ENCODE measurements around the gene TRIP10. TPM values are rescaled to one million over a fixed set of nuclear protein-coding genes. Genes with fewer than 3 reads are reported as not detected.

TRIP10 gene
- total RNA-seq, 2 experiments from 2014 or later: 42.6 to 43.4 TPM

DNA sequence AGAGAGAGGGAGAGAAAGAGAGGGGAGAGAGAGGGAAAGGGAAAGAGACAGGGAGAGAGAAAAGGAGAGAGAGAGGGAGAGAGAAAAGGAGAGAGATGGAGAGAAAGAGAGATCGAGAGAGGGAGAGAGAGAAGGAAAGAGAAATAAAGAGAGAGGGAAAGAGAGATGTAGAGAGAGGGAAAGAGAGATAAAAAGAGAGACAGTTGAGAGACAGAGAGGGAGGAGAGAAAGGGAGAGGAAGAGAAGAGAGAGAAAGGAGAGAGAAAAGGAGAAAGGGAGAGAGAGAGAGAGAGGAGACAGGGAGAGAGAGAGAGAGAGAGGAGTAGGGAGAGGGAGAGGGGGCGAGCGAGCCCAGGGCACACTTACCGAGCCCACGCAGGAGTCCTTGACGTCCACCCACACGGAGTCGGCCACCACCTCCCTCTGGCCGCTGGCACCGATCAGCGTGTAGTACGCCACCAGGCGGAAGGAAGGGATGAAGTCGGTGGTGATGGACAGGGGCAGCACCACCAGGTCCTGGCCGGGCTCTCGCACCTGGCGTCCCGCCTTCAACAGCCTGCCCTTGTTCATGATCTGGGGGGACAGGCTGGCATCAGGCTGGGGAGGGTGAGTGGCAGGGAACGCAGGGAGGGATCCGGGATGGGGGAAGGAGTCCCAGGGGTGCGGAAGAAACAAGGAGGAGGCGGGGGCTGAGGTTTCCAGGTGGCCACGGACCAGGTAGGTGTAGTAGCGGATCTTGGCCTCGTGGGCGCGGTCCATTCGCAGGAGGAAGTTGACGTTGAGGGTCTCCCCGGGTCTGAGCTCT lies 29.0 kb upstream of the TRIP10 start:
- CTCF ChIA-PET: no interaction called here

DNA sequence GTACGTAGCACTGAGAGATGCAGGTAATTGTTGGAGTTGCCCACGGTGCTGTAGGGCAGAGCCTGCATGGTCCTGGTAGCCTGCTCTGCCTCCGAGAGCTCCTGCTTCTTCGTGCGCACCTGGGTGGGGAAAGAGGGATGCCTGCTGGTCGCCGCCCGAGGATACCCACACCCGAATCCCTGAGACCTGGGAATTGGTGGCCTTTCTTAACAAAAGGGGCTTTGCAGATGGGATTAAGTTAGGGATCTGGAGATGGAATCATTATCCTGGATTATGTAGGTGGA lies 28.5 kb upstream of the TRIP10 start:
- CTCF ChIA-PET: no interaction called here
- POLR2A ChIA-PET: no interaction called here

More for the DNA sequence above, 29.0 kb upstream of the TRIP10 start:
- POLR2A ChIA-PET: no interaction called here

DNA sequence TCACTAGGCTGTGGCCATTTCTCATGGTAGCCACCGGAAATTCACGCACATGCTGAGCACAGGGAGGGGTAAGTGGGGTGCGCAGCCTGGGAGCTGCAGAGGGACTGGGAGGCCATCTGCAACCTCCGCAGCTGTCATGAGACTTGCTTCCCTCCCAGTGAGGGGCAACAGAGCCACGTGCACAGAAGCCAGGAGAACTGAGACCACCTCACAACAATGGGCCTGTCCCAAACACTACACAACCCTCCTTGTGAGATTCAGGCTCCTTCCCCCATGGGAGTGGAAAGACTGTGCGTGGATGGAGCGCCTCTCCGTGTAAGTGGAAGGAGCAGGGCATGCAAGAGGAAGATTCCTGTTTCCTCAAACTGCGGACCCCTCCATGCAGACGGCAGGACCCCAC lies 27.9 kb upstream of the TRIP10 start:
- ChIA-PET POLR2A (no interaction called here), CTCF (no interaction called here)

DNA sequence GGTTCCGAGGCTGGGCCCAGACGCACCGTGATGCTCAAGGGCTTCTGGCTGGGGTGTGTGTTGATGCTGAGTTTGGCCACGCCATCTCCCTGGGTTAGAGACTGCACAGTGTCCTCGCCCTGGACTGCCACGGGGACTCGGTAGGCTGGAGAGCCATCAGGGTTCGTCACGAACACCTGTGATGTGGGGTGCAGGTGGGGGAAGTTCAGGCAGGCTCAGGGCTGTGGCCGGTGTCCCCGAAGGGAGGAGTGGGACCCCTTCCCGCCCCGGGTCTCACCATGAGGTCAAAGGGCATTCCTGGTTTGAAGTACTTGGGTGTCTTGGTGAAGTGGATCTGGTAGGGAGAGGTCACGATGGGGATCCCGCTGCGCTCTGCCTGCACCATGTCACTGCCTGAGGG lies 27.2 kb upstream of the TRIP10 start:
- CTCF ChIA-PET: no interaction called here

DNA sequence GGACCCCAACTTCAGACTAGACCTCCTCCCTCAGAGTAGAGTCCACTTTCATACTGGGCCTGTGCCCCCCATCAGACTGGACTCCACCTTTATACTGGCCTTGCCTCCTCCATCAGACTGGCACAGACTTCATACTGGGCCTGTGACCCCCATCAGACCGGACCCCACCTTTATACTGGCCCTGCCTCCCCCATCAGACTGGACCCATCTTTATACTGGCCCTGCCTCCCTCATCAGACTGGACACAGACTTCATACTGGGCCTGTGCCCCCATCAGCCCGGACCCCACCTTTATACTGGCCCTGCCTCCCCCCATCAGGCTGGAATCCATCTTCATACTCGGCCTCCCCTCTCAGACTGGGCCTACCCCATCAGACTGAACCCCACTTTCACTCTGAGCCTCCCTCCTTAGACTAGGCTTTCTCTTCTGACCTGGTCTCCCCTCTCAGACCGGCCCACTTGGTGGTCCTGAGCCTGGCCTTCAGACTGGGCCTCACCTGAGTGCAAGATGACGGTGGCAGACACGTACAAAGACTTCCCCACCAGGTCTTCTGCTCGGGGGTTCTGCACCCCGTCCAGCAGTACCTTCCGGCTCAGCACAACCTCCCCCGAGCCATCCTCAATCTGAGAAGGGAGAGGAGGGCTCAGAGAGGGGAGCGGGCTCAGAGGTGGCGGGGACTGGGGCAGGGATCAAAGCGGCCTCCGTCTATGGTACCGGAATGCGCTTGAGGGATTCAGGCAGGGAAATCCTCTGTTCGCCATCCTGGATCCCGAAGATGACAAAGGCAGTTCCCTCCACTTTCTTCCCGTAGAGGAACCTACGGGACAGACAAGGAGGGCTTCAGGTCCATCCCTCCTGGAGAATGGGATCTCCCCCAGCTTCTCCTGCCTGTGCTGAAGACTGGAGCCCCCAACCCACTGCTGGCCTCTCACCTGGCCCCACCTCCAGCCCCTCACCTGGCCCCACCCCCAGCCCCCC lies 26.5 kb upstream of the TRIP10 start:
- ChIA-PET CTCF (no interaction called here), POLR2A (no interaction called here)

More for the DNA sequence above, 27.2 kb upstream of the TRIP10 start:
- POLR2A ChIA-PET: no interaction called here

DNA sequence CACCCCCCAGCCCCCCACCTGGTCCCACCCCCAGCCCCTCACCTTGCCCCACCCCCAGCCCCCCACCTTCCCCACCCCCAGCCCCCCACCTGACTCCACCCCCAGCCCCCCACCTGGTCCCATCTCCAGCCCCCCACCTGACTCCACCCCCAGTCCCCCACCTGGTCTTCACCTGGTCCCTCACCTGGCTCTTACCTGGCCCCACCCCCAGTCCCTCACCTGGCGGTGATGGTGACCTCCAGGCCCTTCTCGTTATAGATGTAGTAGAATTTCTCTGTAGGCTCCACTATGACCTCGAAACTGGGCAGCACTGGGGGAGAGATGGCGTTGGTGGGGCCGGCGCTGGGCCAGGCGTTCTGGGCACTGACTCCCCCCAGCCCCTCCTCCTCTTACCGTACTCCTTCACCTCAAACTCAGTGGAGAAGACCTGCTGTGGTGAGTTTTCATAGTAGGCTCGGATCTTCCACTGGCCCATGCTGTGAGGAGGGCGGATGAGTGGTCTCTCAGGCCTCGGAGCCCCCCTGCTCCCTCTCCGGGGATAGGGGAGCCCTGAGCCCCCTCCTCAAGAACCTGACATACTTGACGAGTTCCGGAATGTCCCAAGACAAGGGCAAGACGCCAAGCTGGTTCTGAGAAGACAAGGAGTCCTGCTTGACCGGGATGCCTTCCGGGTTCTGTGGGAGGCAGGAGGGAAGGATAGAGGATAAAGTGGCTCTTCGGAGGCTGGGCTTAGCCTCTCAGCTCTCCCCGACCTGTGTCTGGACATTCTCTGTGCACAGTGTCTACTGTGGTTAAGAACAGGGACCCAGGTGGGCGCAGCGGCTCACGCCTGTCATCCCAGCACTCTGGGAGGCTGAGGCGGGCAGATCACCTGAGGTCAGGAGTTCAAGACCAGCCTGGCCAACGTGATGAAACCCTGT lies 25.4 kb upstream of the TRIP10 start:
- CTCF ChIA-PET: no interaction called here
- POLR2A ChIA-PET: no interaction called here

DNA sequence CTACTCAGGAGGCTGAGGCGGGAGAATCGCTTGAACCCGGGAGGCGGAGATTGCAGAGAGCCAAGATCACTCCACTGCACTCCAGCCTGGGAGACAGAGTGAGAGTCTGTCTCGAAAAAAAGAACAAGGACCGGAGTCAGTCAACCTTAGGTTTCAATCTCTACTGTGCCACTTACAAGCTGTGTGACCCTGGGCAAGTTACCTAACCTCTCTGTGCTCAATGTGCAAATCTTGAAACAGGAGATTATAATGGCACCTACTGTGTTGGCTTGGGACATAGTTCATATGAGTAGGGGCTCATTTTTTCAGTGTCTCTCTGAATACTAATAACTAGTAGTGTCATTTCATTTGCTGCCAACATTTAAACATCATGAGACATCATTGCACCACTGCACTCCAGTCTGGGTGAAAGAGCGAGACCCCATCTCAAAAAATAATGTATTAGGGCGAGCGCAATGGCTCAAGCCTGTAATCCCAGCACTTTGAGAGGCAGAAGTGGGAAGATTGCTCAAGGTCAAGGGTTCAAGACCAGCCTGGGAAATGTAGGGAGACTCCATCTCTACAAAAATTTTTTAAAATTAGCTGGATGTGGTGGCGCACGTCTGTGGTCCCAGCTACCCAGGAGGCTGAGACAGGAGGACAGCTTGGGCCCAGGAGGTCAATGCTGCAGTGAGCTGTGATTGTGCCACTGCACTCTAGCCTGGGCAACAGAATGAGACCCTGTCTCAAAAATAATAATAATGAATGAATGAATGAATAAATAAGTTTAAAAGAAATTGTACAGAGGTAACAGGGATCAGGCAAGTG lies 24.5 kb upstream of the TRIP10 start:
- POLR2A ChIA-PET: interaction anchor here (0.6 kb wide), 1 partner anchor 15 kb away, joined by 3 read pairs; no protein-coding TSS in a partner anchor
- CTCF ChIA-PET: no interaction called here

DNA sequence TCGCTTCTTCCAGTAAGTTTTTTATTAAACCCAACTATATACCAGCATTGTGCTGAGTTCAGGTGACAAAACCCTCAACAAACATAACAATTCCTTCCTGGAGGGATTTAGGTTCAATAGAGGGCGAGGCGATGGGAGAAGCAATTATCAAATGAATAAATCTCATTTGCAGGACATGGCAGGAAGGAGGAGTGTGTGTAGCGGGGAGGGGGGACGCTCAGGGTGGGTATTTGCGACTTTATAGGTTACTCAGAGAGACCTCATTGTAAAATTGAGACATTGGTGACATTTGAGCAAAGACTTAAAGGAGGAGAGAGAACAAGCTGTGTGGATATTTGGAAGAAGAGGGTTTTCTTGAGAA lies 22.9 kb upstream of the TRIP10 start:
- CTCF ChIA-PET: interaction anchor here (1.5 kb wide), 1 partner anchor 19 kb away, joined by 4 read pairs; no protein-coding TSS in a partner anchor
- POLR2A ChIA-PET: no interaction called here

DNA sequence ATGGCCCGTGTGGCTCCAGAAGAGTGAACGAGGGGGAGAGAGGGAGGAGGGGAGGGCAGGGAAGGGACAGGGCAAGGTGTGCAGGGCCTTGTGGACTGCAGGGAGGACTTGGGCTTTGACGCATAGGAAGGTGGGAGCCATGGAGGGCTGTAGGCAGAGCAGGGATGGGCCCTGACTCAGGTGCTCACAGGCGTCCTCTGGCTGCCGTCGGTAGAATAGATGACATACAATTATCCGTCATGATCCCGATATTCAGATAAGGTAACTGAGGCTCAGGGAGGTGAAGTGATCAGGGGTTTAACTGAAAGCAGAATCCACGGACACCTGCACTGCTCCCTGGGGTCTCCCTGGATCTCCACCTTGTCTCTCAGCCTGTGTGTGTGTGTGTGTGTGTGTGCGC lies 22.4 kb upstream of the TRIP10 start:
- POLR2A ChIA-PET: no interaction called here
- CTCF ChIA-PET: interaction anchor here (1.5 kb wide), 1 partner anchor 19 kb away, joined by 4 read pairs; no protein-coding TSS in a partner anchor

DNA sequence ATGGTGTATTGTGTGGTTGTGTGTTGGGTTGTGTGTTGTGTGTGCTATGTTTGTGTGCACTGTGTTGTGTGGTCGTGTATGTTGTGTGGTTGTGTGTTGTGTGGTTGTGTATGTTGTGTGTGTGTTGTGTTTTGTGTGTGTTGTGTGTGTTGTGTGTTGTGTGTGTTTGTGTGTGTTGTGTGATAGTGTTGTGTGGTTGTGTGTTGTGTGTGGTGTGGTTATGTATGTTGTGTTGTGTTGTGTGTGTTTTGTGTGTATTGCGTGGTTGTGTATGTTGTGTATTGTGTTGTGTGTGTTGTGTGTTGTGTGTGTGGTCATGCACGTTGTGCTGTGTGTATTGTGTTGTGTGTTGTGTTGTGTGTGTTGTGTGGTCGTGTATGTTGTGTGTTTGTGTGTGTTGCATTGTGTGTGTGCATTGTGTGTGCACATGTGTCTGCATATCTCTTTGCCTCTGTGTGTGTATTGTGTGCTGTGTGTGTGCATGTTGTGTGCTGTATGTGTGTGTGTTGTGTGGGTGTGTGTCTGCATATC lies 22.0 kb upstream of the TRIP10 start:
- POLR2A ChIA-PET: no interaction called here
- CTCF ChIA-PET: no interaction called here

DNA sequence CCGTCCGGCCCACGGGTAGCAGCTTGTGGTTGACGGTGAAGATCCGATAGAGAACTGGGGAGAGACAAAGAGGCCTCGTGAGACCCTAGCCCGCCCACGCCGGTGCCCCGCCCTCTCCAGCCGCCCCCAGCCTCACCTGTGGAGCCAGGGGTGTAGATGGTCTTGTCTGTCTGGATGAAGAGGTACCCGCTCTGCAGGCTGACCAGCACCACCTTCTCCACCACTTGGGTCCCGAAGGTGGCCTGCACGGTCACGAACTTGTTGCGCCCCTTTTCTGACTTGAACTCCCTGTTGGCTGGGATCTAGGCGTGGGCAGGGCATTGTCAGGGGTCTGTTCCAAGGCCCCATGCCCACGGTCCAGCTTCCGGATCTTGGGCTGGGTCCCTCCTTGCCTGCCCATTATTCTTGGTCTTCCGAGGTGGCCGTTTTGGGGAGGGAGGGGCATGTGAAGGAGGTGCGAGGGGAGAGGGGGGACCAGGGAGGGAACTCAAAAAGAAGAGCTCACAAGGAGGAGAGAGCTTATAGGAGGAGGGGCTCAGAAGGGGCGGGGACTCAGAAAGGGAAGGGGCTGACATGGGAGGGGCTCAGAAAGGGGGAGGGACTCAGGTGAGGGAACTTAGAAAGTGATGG lies 21.3 kb upstream of the TRIP10 start:
- ChIA-PET POLR2A (no interaction called here), CTCF (interaction anchor here (0.6 kb wide), 1 partner anchor 197 kb away, joined by 3 read pairs; no protein-coding TSS in a partner anchor)

DNA sequence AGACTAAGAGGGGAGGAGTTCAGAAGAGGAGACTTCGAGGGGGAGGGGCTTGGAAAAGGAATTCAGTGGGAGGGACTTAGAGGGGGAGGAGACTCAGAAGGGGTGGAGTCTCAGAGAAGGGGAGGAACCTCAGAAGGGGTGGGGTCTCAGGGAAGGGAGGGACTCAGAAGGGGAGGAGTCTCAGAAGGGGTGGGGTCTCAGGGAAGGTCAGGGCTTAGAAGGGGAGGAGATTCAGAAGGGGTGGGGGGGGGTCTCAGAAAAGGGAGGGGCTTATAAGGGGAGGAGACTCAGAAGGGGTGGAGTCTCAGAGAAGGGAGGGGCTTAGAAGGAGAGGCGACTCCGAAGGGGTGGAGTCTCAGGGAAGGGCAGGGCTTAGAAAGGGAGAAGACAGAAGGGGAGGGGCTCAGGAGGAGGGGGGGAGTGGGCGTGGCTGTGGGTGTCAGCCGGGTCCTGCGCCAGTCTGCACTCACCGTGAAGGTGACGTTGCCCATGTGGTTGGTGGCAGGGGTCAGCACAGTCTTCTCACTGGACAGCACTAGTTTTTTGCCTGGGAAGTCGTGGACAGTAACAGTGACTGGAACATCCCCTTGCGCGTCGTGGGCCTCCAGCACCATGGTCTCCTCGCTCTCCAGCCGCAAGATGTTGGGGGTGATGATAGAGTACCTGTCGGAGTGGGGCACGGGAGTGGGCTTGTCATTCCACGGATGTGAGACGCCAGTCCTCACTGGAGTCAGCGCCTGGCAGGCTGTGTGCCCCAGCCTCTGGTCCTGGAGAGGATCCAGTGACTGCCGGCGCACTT lies 20.5 kb upstream of the TRIP10 start:
- POLR2A ChIA-PET: no interaction called here
- CTCF ChIA-PET: interaction anchor here (0.6 kb wide), 1 partner anchor 198 kb away, joined by 3 read pairs; no protein-coding TSS in a partner anchor

DNA sequence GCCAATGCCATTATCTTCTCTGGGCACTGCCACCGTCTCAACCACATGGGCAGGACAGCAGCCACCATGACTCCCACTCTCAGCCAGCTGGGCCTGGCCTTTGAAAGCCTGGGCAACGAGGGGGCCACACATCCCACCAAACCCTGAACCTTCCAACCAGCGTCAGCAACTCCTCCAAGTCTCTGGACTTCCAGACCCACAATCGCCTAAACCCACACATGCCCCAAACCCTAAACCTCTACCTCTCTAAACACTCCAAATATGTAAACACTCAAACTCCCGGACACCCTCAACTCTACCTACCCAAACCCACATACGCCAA lies 20.0 kb upstream of the TRIP10 start:
- ChIA-PET CTCF (no interaction called here), POLR2A (no interaction called here)

DNA sequence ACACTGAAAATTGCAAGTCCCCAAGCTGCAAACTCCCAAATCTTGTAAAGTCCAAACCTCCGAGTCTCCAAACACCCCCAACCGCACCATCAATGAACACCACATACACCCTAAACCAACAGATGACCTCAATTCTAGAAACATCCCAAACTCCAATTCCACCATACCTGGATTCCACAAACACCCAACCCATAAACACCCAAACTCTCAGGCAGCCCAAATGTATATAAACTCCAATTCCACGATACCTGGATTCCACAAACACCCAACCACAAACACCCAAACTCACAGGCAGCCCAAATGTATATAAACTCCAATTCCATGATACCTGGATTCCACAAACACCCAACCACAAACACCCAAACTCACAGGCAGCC lies 19.5 kb upstream of the TRIP10 start:
- POLR2A ChIA-PET: no interaction called here
- CTCF ChIA-PET: no interaction called here

DNA sequence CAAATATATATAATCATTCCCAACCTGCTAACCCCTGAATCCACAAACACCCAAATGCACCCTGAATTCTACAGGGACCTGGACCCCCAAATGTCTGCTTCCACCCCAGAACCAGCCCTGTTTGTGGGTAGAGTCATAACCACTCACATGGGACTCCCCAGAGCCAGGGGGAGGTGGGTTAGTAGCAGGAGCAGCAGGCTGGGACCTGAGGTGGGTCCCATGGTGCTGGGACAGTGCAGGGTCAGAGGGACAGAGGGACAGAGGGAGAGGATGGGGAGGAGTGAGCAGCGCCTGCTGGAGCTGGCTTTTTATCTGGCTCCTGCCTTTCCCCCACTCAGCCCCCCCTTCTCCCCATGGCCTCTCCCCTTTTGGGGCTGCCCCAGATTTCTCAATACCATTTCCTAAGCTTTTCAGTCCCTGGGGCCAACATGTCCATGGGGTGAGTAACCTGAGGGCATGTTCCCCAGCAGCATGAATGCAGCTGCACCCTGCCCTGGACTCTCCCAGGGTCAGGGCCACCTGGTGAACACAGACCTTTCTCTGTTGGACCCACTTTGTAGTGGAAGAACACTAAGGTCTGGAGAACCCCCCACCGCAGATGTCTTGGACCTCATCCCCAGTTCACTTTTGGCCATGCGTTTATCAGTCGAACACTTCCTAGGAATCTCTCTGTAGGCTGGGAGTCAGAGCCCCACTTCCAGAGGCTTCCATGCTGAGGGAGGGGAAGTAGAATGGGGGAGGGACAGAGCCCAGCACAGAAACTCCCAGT lies 18.9 kb upstream of the TRIP10 start, which contains the start of gene C3:
Gene C3, minus strand, starts transcription at position 282 of the 769 bp plus-strand sequence. Its CDS starts 61 bp downstream, at position 221.
- ChIA-PET POLR2A (no interaction called here), CTCF (no interaction called here)

DNA sequence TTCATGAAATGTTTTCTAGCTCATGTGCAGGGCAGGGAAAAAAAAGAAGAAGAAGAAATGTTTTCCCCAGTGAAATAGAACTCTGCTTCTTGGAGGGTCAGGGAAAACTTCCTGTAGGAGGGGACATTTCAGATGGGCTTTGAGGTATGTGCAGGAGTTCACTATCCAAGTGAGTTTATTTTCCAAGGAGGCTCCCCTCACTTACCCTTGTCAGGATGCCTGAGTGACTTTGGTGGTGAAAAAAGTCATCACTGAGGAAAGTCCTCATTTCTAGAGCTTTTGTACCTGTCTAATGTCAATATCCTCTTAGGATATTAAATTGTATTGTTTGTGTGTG lies 18.4 kb upstream of the TRIP10 start:
- ChIA-PET CTCF (no interaction called here), POLR2A (no interaction called here)

DNA sequence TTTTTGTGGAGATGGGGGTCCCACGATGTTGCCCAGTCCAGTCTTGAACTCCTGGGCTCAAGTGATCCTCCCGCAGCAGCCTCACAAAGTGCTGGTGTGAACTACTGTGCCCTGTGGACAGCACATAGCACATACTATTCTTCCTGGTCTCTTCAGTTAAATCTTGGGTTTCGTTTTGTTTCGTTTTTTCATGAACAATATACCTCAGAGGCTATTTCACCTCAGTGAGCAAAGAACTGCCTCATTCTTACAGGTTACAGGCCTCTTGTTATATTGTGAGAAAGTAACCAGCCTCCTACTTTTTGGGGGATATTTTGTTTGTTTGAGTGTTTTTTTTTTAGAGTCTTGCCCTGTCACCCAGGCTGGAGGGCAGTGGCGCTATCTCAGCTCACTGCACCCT lies 17.7 kb upstream of the TRIP10 start:
- CTCF ChIA-PET: no interaction called here
- POLR2A ChIA-PET: no interaction called here
